Pericardium fibroblast (primary cell): ENCODE measurements around the gene DONSON. TPM values are rescaled to one million over a fixed set of nuclear protein-coding genes. Genes with fewer than 3 reads are reported as not detected.

Experiments used
- total RNA-seq: library from RNA; depleted of rRNA; stranded (reverse); fragments of >200 nt; gene quantifications from 2 replicates; pipeline ENCODE4 v1.2.3, GENCODE V29; 2015

The DONSON gene, protein sequence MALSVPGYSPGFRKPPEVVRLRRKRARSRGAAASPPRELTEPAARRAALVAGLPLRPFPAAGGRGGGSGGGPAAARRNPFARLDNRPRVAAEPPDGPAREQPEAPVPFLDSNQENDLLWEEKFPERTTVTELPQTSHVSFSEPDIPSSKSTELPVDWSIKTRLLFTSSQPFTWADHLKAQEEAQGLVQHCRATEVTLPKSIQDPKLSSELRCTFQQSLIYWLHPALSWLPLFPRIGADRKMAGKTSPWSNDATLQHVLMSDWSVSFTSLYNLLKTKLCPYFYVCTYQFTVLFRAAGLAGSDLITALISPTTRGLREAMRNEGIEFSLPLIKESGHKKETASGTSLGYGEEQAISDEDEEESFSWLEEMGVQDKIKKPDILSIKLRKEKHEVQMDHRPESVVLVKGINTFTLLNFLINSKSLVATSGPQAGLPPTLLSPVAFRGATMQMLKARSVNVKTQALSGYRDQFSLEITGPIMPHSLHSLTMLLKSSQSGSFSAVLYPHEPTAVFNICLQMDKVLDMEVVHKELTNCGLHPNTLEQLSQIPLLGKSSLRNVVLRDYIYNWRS
- 12.5 and 13.4 TPM in 2 replicates for total RNA-seq

DNA sequence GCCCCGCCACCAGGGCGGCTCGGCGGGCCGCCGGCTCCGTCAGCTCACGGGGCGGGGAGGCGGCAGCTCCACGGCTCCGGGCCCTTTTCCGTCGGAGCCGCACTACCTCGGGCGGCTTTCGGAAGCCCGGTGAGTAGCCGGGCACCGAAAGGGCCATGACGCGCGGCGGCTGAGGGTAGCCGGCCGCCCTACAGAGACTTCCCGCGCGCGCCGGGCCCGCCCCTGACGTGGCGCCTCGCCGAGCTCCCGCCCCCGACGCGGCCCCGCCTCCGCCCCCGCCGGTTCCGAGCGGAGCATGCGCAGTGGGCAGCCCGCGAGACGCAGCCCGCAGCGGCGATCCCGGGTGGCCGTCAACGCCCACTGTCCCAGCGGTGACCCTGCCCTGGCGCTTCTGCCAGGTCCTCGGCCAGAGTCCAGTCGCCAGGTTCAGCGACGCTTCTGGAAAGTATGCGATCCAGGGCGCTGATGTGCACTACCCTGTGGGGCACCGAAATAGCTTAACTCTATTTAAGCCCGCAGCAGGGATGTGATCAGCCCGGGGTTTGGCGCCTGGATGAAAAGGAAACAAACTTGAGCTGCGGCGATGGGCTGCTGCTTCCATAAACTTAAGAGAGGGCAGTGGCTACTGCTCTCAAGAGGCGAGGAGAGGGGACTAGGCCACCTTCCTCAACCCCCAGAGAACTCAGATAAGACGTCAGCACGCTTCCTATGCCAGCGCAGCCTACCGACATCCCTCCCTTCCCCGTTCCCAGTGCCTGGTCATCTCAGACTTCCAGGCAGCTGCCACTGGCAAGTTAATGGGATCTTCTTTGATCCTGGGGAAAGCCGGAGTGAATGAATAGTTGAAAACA, at the start of gene DONSON:
Gene DONSON (minus strand): TSS at position 200 of the 851 bp plus-strand sequence. CDS start 43 bp downstream, at position 157.

DNA sequence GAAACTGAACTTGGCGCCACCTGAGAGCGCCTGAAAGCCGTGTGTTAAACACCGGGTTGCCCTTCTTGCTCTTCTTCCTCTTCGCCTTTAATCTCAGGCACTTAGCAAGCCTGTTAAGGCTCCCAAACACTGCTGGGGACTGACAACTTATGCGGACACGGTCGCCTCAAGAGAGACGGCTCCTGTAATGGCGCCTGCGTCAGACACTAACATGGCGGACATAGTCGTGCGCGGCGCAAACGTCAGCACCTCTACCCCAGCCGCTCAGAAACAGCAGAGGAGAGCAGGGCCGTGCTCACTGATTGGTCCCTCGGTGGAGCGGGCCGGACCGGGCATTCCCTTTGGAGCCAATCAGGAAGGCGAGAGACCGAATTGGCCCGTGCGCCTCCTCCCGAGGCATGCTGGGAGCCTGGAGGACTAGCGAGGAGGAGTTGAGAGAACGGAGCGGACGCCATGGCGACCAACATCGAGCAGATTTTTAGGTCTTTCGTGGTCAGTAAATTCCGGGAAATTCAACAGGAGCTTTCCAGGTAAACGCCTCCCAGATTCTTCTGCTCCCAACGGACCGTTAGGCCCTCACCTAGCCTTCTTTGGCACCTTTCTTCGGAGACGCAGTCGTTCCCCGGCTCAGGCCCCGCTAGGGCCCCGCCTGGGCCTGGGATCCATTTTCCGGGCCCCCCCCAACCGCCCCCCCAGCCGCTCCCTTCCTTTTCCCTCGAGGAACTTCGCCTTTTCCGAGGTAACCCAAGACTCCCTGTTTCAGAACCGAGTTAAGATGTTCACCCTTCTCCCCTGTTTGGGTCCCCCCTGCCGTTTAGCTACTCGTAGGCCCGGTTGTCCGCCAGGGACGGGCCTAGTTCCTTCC, 45.6 kb downstream of the DONSON start, which contains the start of gene SON:
Gene SON (plus strand): TSS at position 399 of the 865 bp plus-strand sequence. CDS start 55 bp downstream, at position 454.

DNA sequence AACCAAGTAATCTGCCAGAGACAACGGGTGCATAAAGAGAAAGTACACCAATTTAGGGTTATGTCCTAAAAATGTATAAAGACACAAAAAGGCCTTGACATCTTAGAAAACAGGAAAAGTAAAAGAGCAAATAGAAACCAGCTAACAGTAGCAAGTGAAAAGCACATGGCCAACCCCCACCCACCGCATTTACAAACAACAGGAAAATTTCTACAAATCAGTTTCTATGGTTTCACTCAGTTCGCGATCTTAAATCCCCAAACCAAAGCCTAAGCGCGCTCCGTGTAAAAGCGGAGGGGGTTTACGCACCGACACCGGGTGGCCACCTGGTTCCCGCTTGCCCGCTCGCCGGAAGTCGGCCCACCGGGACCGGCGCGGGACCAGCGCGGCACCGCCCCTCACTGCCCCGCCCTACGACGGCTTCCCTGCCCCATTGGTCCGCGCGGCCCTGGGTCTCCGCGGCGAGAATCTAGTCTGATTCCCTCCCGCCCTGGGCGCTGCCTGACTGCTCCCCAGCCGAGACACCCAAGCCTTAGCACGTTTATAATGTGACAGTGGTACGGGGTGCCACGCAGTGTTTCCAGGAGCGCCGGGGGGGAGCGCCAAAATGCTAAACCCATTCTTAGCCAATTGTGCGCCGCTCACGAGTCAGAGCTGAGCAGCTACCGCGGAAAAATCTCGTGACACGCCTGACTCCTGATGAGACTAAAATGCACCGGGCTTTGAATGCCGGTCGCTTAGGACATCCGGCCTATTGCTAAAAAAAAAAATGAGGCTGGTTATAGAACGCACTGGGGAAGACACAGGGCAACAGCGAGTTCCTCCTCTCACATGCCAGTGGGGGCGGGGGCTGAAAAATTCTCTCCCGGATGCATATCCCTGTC, 46.5 kb downstream of the DONSON start, which contains the start of gene GART:
Gene GART (minus strand): TSS at position 362 of the 884 bp plus-strand sequence. CDS start 2,802 bp downstream, outside the sequence.

Other genes starting within 250 kb of the DONSON start
- gene IFNGR2, start 185.3 kb downstream of the DONSON start, total RNA-seq: 55.1 and 61.0 TPM in 2 replicates
- 28.6 and 29.4 TPM in 2 replicates for gene TMEM50B, start 108.7 kb downstream of the DONSON start, total RNA-seq
- 1.6 and 1.9 TPM in 2 replicates for gene DNAJC28, start 97.0 kb downstream of the DONSON start, total RNA-seq
- 38.7 and 67.8 TPM in 2 replicates for gene GART, start 46.6 kb downstream of the DONSON start, total RNA-seq
- gene SON, start 45.6 kb downstream of the DONSON start, total RNA-seq: 136 and 180 TPM in 2 replicates
- 18.1 and 28.0 TPM in 2 replicates for gene CRYZL1, start 53.1 kb upstream of the DONSON start, total RNA-seq
- gene ITSN1, start 53.8 kb upstream of the DONSON start, total RNA-seq: 52.6 and 81.7 TPM in 2 replicates